HepG2 (cell line): ENCODE results near the gene EIF6. TPM values are rescaled to one million over a fixed set of nuclear protein-coding genes. Genes with fewer than 3 reads are reported as not detected.
A peak's percentile ranks its signal among the peaks of the same experiment; 100 is the strongest.

Experiments used
- CBX5 ChIP-seq: sonication (generic); formaldehyde crosslinking; IDR thresholded peaks from 2 replicates; pipeline ENCODE4 v1.4.0; 2020; ENCODE audit warnings: missing genetic modification reagents, borderline replicate concordance
- HMGXB3 ChIP-seq: sonication (generic); formaldehyde crosslinking; IDR thresholded peaks from 2 replicates; pipeline ENCODE4 v1.4.0; 2020; ENCODE audit warnings: missing genetic modification reagents, borderline replicate concordance
- IRX3 ChIP-seq: sonication (generic); formaldehyde crosslinking; IDR thresholded peaks from 2 replicates; pipeline ENCODE4 v1.8.1; 2023; ENCODE audit warnings: mild to moderate bottlenecking, low read depth, missing genetic modification reagents, borderline replicate concordance
- JDP2 ChIP-seq: sonication (generic); formaldehyde crosslinking; IDR thresholded peaks from 2 replicates; pipeline ENCODE4 v1.8.1; 2022; ENCODE audit warnings: missing genetic modification reagents, borderline replicate concordance
- MED8 ChIP-seq: sonication (generic); formaldehyde crosslinking; IDR thresholded peaks from 2 replicates; pipeline ENCODE4 v1.8.1; 2023; ENCODE audit warnings: mild to moderate bottlenecking, missing genetic modification reagents; ENCODE audit not compliant: insufficient replicate concordance
- MTA3 ChIP-seq: sonication (generic); formaldehyde crosslinking; IDR thresholded peaks from 2 replicates; pipeline ENCODE4 v1.4.0; 2020; ENCODE audit warnings: missing genetic modification reagents
- MXI1 ChIP-seq: IDR thresholded peaks from 3 replicates; pipeline ENCODE4 v1.6.1; 2012; ENCODE audit warnings: low read depth, low read length, inconsistent platforms, borderline replicate concordance
- NCOA2 ChIP-seq: sonication (generic); formaldehyde crosslinking; IDR thresholded peaks from 2 replicates; pipeline ENCODE4 v1.8.0; 2022; ENCODE audit warnings: inconsistent platforms
- NR2C2 ChIP-seq: sonication (generic); formaldehyde crosslinking; IDR thresholded peaks from 2 replicates; pipeline ENCODE4 v1.4.0; 2020; ENCODE audit warnings: missing genetic modification reagents, mild to moderate bottlenecking, moderate library complexity, borderline replicate concordance
- SALL2 ChIP-seq: sonication (generic); formaldehyde crosslinking; IDR thresholded peaks from 2 replicates; pipeline ENCODE4 v1.8.1; 2023; ENCODE audit warnings: mild to moderate bottlenecking, missing genetic modification reagents, inconsistent platforms
- SP2 ChIP-seq: sonication (generic); formaldehyde crosslinking; IDR thresholded peaks from 2 replicates; pipeline ENCODE4 v1.5.1; 2020; ENCODE audit warnings: mild to moderate bottlenecking, missing genetic modification reagents
- SUZ12 ChIP-seq: fragments of 150-350 bp; IDR thresholded peaks from 2 replicates; pipeline ENCODE4 v1.6.1; 2014; ENCODE audit warnings: low read depth, low read length
- ZFP82 ChIP-seq: sonication (generic); formaldehyde crosslinking; IDR thresholded peaks from 2 replicates; pipeline ENCODE4 v1.5.1; 2020; ENCODE audit warnings: mild to moderate bottlenecking, missing genetic modification reagents, borderline replicate concordance
- ZFYVE20 ChIP-seq: sonication (generic); formaldehyde crosslinking; IDR thresholded peaks from 2 replicates; pipeline ENCODE4 v1.8.0; 2023; ENCODE audit warnings: low read depth, mild to moderate bottlenecking, moderate library complexity, missing genetic modification reagents, borderline replicate concordance
- ZNF557 ChIP-seq: sonication (generic); formaldehyde crosslinking; IDR thresholded peaks from 2 replicates; pipeline ENCODE4 v1.4.0; 2020; ENCODE audit warnings: missing genetic modification reagents
- ZNF720 ChIP-seq: sonication (generic); formaldehyde crosslinking; IDR thresholded peaks from 2 replicates; pipeline ENCODE4 v1.4.0; 2020; ENCODE audit warnings: missing genetic modification reagents
- ZNF724P ChIP-seq: sonication (generic); formaldehyde crosslinking; IDR thresholded peaks from 2 replicates; pipeline ENCODE4 v1.8.0; 2022; ENCODE audit warnings: missing genetic modification reagents, borderline replicate concordance
- polyA plus RNA-seq, 8 experiments: library from polyadenylated mRNA; depleted of rRNA in 3 of 8; stranded (reverse) in 7 of 8; unstranded in 1 of 8; fragments of >200 nt; fragmentation: Illumina TruSeq in 4 of 8; extraction: Trizol in 4 of 8; gene quantifications; 2 replicates each; pipeline versions ENCODE4 v1.2.1 to v1.2.3, GENCODE V29; 2011 to 2016; ENCODE audit warnings: low read depth in 4 of 8, missing spikeins in 1 of 8, mixed read lengths in 1 of 8; ENCODE audit not compliant: insufficient read depth in 1 of 8
- total RNA-seq, 5 experiments: library from RNA; depleted of rRNA; stranded (reverse); fragments of >200 nt; fragmentation: Illumina TruSeq; extraction: Trizol; gene quantifications; 2 replicates each; pipeline ENCODE4 v1.2.3, GENCODE V29; 2016; ENCODE audit warnings: low read depth in 1 of 5
- TF ChIP-seq, protein P1 (sequence below): sonication (generic); formaldehyde crosslinking; IDR thresholded peaks from 2 replicates; pipeline ENCODE4 v1.8.1; 2023; ENCODE audit warnings: mild to moderate bottlenecking, missing genetic modification reagents
- TF ChIP-seq, protein P2 (sequence below): IDR thresholded peaks from 2 replicates; pipeline ENCODE4 v1.6.1; 2012; ENCODE audit warnings: low read depth, low read length, improper control_type of control experiment

EIF6 gene
- total and polyA plus RNA-seq, 2 of the 13 experiments (the other 11 are each of a cell fraction or from before 2014, with no cell fraction given), result 462 to 466 TPM

DNA sequence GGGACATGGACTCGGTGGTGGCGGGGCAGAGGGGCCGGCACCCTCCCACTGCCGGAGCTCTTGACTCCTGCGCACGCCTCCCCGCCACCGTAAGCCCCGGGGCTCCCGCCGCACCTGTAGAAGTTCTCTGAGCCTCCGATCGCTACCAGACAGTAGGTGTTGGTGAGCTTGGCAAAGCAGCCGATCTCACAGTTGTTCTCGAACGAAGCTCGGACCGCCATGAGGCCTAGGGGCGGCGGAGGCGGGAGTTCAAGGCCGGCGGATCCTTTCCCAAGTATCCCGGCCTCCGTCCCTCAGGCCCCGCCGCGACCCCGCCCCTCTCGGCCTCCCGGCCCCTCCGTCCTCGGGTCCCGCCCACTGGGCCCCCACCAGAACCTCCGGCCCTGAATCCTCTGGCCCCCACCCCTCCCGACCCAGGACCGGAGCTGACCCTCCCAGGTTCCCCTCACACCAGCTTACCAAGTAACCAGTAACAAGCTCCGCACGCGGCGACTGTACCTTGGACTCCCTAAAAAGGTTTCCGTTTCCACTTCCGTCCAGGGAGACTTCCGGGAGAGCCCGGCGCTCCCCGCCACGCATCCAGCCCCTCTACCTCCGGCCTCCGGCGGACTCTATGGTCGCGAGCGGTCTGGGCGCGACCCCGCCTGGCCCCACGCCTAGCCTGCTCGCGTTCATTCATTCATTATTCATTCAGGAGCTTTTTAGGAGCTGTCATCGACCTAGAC lies at the start of gene EIF6 (continued):
- TF ChIP-seq, protein P1, sequence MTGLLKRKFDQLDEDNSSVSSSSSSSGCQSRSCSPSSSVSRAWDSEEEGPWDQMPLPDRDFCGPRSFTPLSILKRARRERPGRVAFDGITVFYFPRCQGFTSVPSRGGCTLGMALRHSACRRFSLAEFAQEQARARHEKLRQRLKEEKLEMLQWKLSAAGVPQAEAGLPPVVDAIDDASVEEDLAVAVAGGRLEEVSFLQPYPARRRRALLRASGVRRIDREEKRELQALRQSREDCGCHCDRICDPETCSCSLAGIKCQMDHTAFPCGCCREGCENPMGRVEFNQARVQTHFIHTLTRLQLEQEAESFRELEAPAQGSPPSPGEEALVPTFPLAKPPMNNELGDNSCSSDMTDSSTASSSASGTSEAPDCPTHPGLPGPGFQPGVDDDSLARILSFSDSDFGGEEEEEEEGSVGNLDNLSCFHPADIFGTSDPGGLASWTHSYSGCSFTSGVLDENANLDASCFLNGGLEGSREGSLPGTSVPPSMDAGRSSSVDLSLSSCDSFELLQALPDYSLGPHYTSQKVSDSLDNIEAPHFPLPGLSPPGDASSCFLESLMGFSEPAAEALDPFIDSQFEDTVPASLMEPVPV (CRISPR knock-in tag), result no peak
- TF ChIP-seq IRX3 (CRISPR knock-in tag) (no peak), MXI1 (peak; percentile 96; the same call in 2 of the 3 replicates), MED8 (CRISPR knock-in tag) (peak; percentile 90), SALL2 (CRISPR knock-in tag) (peak; percentile 78), HMGXB3 (CRISPR knock-in tag) (no peak; the same call in none of the 2 replicates), ZNF720 (peak; percentile 73; the same call in 1 of the 2 replicates), SP2 (peak; percentile 68), SUZ12 (no peak), CBX5 (CRISPR knock-in tag) (peak; percentile 47; the same call in 1 of the 2 replicates), ZFYVE20 (CRISPR knock-in tag) (peak; percentile 94), ZFP82 (CRISPR knock-in tag) (peak; percentile 92; the same call in 1 of the 2 replicates), JDP2 (CRISPR knock-in tag) (peak; percentile 70; the same call in 1 of the 2 replicates), ZNF557 (CRISPR knock-in tag) (no peak; the same call in 1 of the 2 replicates), NCOA2 (CRISPR knock-in tag) (peak; percentile 77), NR2C2 (peak; percentile 95), ZNF724P (CRISPR knock-in tag) (peak; percentile 87), MTA3 (no peak)
- TF ChIP-seq, protein P2, sequence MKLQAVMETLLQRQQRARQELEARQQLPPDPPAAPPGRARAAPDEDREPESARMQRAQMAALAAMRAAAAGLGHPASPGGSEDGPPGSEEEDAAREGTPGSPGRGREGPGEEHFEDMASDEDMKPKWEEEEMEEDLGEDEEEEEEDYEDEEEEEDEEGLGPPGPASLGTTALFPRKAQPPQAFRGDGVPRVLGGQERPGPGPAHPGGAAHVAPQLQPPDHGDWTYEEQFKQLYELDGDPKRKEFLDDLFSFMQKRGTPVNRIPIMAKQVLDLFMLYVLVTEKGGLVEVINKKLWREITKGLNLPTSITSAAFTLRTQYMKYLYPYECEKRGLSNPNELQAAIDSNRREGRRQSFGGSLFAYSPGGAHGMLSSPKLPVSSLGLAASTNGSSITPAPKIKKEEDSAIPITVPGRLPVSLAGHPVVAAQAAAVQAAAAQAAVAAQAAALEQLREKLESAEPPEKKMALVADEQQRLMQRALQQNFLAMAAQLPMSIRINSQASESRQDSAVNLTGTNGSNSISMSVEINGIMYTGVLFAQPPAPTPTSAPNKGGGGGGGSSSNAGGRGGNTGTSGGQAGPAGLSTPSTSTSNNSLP, result peak; percentile 43
